ENCODE data around the gene SS18L1. TPM values are rescaled to one million over a fixed set of nuclear protein-coding genes. Genes with fewer than 3 reads are reported as not detected.

SS18L1 gene
- total RNA-seq, 3 donors from 2014 or later (not counting 1 experiment from before 2014, with no cell fraction given), result 19.1 to 26.0 (median 23.7) TPM

DNA sequence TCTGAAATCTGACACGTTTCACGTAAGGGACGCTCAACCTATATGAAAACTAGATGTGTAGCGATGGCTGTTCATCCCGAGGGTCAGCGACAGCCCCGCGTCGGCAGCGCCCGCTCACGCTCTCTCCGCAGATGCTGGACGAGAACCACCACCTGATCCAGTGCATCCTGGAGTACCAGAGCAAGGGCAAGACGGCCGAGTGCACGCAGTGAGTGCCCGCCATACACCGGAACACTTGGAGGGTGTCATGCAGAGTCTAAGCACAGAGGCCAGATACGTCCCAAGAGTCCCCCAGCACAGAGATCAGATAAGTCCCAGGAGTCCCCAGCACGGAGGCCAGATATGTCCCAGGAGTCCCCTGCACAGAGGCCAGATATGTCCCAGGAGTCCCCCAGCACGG is 15.0 kb downstream of the SS18L1 start:
- no peak overlapping the region for H3K4me3 ChIP-seq (ENCODE audit: low read length)
- 97% methylated on average over 22 of the region's 22 CpGs for WGBS (ENCODE audit: insufficient coverage)
- H3K27ac ChIP-seq (ENCODE audit: low read length), result no peak overlapping the region
- intact Hi-C loops (cut with micrococcal nuclease), result no loop called here
- DNase-seq, result no peak
- Mint-ChIP-seq H3K27me3 (ENCODE audit: low read depth in 2 of 2) (no peaks in the 10 kb centered on the region), H3K9me3 (no peaks in the 10 kb centered on the region), H3K27ac (no peak overlapping the region), H3K4me1 (peaks cover 5 to 18% of the 10 kb centered on the region in 2 donors), H3K4me3 (no peak overlapping the region), H3K36me3 (no peaks in the 10 kb centered on the region)
- no peaks in the 10 kb centered on the region for H3K27me3 ChIP-seq (ENCODE audit: control insufficient read depth, insufficient read depth, low read length)
- H3K9me3 ChIP-seq (ENCODE audit: control insufficient read depth, insufficient read depth, low read length), result no peaks in the 10 kb centered on the region
- ATAC-seq, result no peak
- H3K4me1 ChIP-seq (ENCODE audit: control insufficient read depth, insufficient read depth, low read length), result peaks cover 18% of the 10 kb centered on the region
- H3K36me3 ChIP-seq (ENCODE audit: control insufficient read depth, insufficient read depth, low read length), result peaks cover 10% of the 10 kb centered on the region
- no peak for TF ChIP-seq CTCF (IDR thresholded peaks at IDR 0.05)

DNA sequence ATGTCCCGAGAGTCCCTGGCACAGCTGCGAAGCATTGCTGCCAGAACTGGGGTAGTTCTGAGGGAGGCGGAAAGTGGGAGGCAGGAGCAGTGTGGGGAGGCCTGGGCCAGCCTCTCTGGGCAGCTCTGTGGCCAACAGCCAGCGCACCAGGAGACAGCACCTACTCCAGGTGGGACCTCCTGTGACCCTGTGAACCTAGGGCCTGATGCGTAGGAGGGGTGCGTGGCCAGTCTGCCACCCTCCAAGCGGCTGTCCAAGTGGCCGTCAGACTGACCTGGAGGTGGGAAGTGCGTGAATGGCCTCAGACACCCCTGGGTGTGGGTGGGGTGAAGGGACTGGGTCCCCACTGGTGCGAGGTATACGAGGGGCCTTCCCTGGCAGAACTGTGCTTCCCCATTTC is 15.5 kb downstream of the SS18L1 start:
- H3K36me3 Mint-ChIP-seq, result no peaks in the 10 kb centered on the region
- H3K4me1 ChIP-seq (ENCODE audit: control insufficient read depth, insufficient read depth, low read length), result peaks cover 18% of the 10 kb centered on the region
- no peaks in the 10 kb centered on the region for H3K27me3 ChIP-seq (ENCODE audit: control insufficient read depth, insufficient read depth, low read length)
- no peak for DNase-seq
- H3K9me3 Mint-ChIP-seq, result no peaks in the 10 kb centered on the region
- intact Hi-C loops (cut with micrococcal nuclease), result no loop called here
- H3K9me3 ChIP-seq (ENCODE audit: control insufficient read depth, insufficient read depth, low read length), result no peaks in the 10 kb centered on the region
- no peak overlapping the region for H3K4me3 Mint-ChIP-seq
- peaks cover 13% of the 10 kb centered on the region for H3K36me3 ChIP-seq (ENCODE audit: control insufficient read depth, insufficient read depth, low read length)
- WGBS (ENCODE audit: insufficient coverage), result 97% methylated on average over 11 of the region's 11 CpGs
- no peak overlapping the region for H3K27ac ChIP-seq (ENCODE audit: low read length)
- no peak overlapping the region for H3K4me3 ChIP-seq (ENCODE audit: low read length)
- ATAC-seq, result no peak
- H3K27ac Mint-ChIP-seq, result no peak overlapping the region
- H3K27me3 Mint-ChIP-seq (ENCODE audit: low read depth in 2 of 2), result no peaks in the 10 kb centered on the region
- TF ChIP-seq CTCF (IDR thresholded peaks at IDR 0.05), result no peak
- H3K4me1 Mint-ChIP-seq, result peaks cover 5 to 18% of the 10 kb centered on the region in 2 donors

- no peak overlapping the region for H3K4me3 ChIP-seq (ENCODE audit: low read length)
- H3K4me1 Mint-ChIP-seq, result peaks cover 5 to 16% of the 10 kb centered on the region in 2 donors
- H3K27ac Mint-ChIP-seq, result peak overlapping the region in 1 of 2 donors; percentile 64
- H3K36me3 Mint-ChIP-seq, result no peaks in the 10 kb centered on the region
- WGBS (ENCODE audit: insufficient coverage), result 68% methylated on average over 14 of the region's 14 CpGs
- ATAC-seq (peak in 1 of 3 donors; percentile 17), DNase-seq (no peak)
- no peaks in the 10 kb centered on the region for H3K27me3 Mint-ChIP-seq (ENCODE audit: low read depth in 2 of 2)
- no peak overlapping the region for H3K4me3 Mint-ChIP-seq
- peaks cover 19% of the 10 kb centered on the region for H3K36me3 ChIP-seq (ENCODE audit: control insufficient read depth, insufficient read depth, low read length)
- no peaks in the 10 kb centered on the region for H3K9me3 ChIP-seq (ENCODE audit: control insufficient read depth, insufficient read depth, low read length)
- peaks cover 18% of the 10 kb centered on the region for H3K4me1 ChIP-seq (ENCODE audit: control insufficient read depth, insufficient read depth, low read length)
- no peaks in the 10 kb centered on the region for H3K9me3 Mint-ChIP-seq
- intact Hi-C loops (cut with micrococcal nuclease), result no loop called here
- H3K27ac ChIP-seq (ENCODE audit: low read length), result no peak overlapping the region
- no peaks in the 10 kb centered on the region for H3K27me3 ChIP-seq (ENCODE audit: control insufficient read depth, insufficient read depth, low read length)
- TF ChIP-seq CTCF (IDR thresholded peaks at IDR 0.05), result no peak
Observed at GRCh38 chr20:62159839-62160238, 16.3 kb downstream of the SS18L1 start.

DNA sequence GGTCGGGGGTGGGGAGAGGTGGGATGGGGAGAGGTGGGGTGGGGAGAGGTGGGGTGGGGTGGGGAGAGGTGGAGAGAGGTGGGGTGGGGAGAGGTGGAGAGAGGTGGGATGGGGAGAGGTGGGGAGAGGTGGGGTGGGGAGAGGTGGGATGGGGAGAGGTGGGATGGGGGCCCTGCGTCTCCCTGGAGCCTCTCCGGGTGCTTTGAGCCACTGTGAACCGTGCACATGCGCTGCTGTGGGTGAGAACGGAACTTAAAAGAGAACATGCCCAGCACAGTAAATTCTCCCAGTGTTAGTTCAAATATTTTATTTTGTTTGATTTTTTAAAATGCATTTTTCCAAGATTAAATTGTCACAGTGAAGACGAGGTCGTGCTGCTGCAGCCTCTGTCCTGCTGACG is 16.7 kb downstream of the SS18L1 start:
- Histone ChIP-seq H3K4me1 (ENCODE audit: control insufficient read depth, insufficient read depth, low read length) (peaks cover 18% of the 10 kb centered on the region), H3K9me3 (ENCODE audit: control insufficient read depth, insufficient read depth, low read length) (no peaks in the 10 kb centered on the region), H3K27ac (ENCODE audit: low read length) (no peak overlapping the region), H3K27me3 (ENCODE audit: control insufficient read depth, insufficient read depth, low read length) (no peaks in the 10 kb centered on the region), H3K4me3 (ENCODE audit: low read length) (no peak overlapping the region), H3K36me3 (ENCODE audit: control insufficient read depth, insufficient read depth, low read length) (peaks cover 22% of the 10 kb centered on the region)
- H3K4me1 Mint-ChIP-seq, result peaks cover 5 to 13% of the 10 kb centered on the region in 2 donors
- H3K27me3 Mint-ChIP-seq (ENCODE audit: low read depth in 2 of 2), result no peaks in the 10 kb centered on the region
- no peak overlapping the region for H3K4me3 Mint-ChIP-seq
- no peak for TF ChIP-seq CTCF (IDR thresholded peaks at IDR 0.05)
- intact Hi-C loops (cut with micrococcal nuclease), result no loop called here
- ATAC-seq (no peak), DNase-seq (no peak)
- no peaks in the 10 kb centered on the region for H3K9me3 Mint-ChIP-seq
- WGBS (ENCODE audit: insufficient coverage), result 96% methylated on average over 9 of the region's 9 CpGs
- H3K27ac Mint-ChIP-seq, result peak overlapping the region in 1 of 2 donors; percentile 64
- H3K36me3 Mint-ChIP-seq, result no peaks in the 10 kb centered on the region

Measured in natural killer cell (primary cell).